Loucy (cell line): Measurements from ENCODE around the gene ATP5F1C.

ENCODE experiments used
- H2AFZ ChIP-seq: fragments of 200-600 bp; sonication (generic); 2 replicates; pipeline ENCODE4 v1.6.0; 2016; ENCODE audit warnings: antibody characterized with exemption, mild to moderate bottlenecking, low read length, moderate library complexity
- H3F3A ChIP-seq: fragments of 200-600 bp; 2 replicates; pipeline ENCODE4 v1.6.0; 2016; ENCODE audit warnings: antibody characterized with exemption, low read depth, mild to moderate bottlenecking
- H3K27me3 ChIP-seq: fragments of 200-600 bp; sonication (generic); 2 replicates; pipeline ENCODE4 v1.6.1; 2014; ENCODE audit warnings: low read length, mild to moderate bottlenecking; ENCODE audit not compliant: insufficient read depth, poor library complexity, severe bottlenecking
- H3K36me3 ChIP-seq: fragments of 200-600 bp; sonication (generic); 2 replicates; pipeline ENCODE4 v1.6.1; 2016; ENCODE audit warnings: low read length; ENCODE audit not compliant: insufficient read depth
- H3K4me1 ChIP-seq: fragments of 200-600 bp; sonication (generic); 2 replicates; pipeline ENCODE4 v1.5.1; 2014; ENCODE audit warnings: low read length, mild to moderate bottlenecking; ENCODE audit not compliant: insufficient read depth, poor library complexity, severe bottlenecking
- H3K4me2 ChIP-seq: fragments of 200-600 bp; sonication (generic); 2 replicates; pipeline ENCODE4 v1.6.0; 2014; ENCODE audit warnings: antibody characterized with exemption, low read length, low read depth, mild to moderate bottlenecking; ENCODE audit not compliant: poor library complexity, severe bottlenecking
- H3K4me3 ChIP-seq: fragments of 200-600 bp; sonication (generic); 2 replicates; pipeline ENCODE4 v1.5.1; 2014; ENCODE audit warnings: low read length, mild to moderate bottlenecking, mixed read lengths; ENCODE audit not compliant: poor library complexity, severe bottlenecking
- H3K79me2 ChIP-seq: fragments of 200-600 bp; sonication (generic); 2 replicates; pipeline ENCODE4 v1.6.1; 2014; ENCODE audit warnings: low read length; ENCODE audit not compliant: insufficient read depth
- H3K9ac ChIP-seq: fragments of 200-600 bp; sonication (generic); 2 replicates; pipeline ENCODE4 v1.6.0; 2014; ENCODE audit warnings: mild to moderate bottlenecking, low read depth, low read length, moderate library complexity; ENCODE audit not compliant: poor library complexity, severe bottlenecking
- H3K9me2 ChIP-seq: fragments of 200-600 bp; sonication (generic); replicated peaks from 2 replicates; pipeline ENCODE4 v1.6.1; 2016; ENCODE audit warnings: low read depth, low read length, mixed read lengths
- H3K9me3 ChIP-seq: fragments of 200-600 bp; sonication (generic); 2 replicates; pipeline ENCODE4 v1.6.1; 2014; ENCODE audit warnings: mild to moderate bottlenecking, antibody characterized with exemption, low read length, low read depth; ENCODE audit not compliant: insufficient read depth
- H4K20me1 ChIP-seq: fragments of 200-600 bp; sonication (generic); 2 replicates; pipeline ENCODE4 v1.6.0; 2014; ENCODE audit warnings: antibody characterized with exemption, low read length, mild to moderate bottlenecking; ENCODE audit not compliant: insufficient read depth, poor library complexity, severe bottlenecking
- EZH2phosphoT487 ChIP-seq: fragments of 200-600 bp; IDR thresholded peaks from 2 replicates; pipeline ENCODE4 v1.6.1; 2018; ENCODE audit warnings: antibody characterized with exemption, mild to moderate bottlenecking, moderate library complexity, borderline replicate concordance
- TF ChIP-seq, protein P1 (sequence below): fragments of 200-600 bp; sonication (generic); conservative IDR thresholded peaks from 2 replicates; pipeline ENCODE4 v1.5.1; 2014; ENCODE audit warnings: mild to moderate bottlenecking, antibody characterized with exemption, low read length

Gene ATP5F1C

DNA sequence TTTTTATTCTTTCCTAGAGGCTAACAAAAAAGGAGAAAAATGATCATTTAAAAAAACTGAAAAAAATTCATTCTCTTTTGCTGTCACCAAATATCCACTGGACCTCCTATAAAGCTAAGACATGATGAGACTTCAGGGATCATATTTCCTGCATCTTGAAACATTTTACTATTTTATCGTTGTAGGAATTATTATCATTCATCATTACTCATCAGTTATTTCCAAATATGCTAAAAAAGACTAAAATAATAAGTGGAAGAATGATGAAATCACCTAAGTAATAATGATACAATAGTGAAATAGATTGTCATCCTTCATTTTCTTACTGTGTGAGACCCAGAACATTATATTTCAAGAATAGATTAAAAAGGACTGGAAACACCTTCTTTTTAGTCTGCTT lies 58.6 kb downstream of the ATP5F1C start:
- H3F3A ChIP-seq, result no peaks in the 10 kb centered on the region
- TF ChIP-seq EZH2phosphoT487, result no peak
- TF ChIP-seq, protein P1, sequence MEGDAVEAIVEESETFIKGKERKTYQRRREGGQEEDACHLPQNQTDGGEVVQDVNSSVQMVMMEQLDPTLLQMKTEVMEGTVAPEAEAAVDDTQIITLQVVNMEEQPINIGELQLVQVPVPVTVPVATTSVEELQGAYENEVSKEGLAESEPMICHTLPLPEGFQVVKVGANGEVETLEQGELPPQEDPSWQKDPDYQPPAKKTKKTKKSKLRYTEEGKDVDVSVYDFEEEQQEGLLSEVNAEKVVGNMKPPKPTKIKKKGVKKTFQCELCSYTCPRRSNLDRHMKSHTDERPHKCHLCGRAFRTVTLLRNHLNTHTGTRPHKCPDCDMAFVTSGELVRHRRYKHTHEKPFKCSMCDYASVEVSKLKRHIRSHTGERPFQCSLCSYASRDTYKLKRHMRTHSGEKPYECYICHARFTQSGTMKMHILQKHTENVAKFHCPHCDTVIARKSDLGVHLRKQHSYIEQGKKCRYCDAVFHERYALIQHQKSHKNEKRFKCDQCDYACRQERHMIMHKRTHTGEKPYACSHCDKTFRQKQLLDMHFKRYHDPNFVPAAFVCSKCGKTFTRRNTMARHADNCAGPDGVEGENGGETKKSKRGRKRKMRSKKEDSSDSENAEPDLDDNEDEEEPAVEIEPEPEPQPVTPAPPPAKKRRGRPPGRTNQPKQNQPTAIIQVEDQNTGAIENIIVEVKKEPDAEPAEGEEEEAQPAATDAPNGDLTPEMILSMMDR, result no peak
- no peaks in the 10 kb centered on the region for H4K20me1 ChIP-seq
- no peaks in the 10 kb centered on the region for H3K9me3 ChIP-seq
- no peak overlapping the region for H3K4me3 ChIP-seq
- H3K9ac ChIP-seq, result no peak overlapping the region
- no peaks in the 10 kb centered on the region for H3K27me3 ChIP-seq
- H2AFZ ChIP-seq, result no peak overlapping the region
- no peak overlapping the region for H3K4me2 ChIP-seq
- H3K79me2 ChIP-seq, result peaks cover 32% of the 10 kb centered on the region; the same call in 1 of the 2 replicates
- H3K36me3 ChIP-seq, result no peaks in the 10 kb centered on the region
- H3K4me1 ChIP-seq, result no peaks in the 10 kb centered on the region
- no peaks in the 10 kb centered on the region for H3K9me2 ChIP-seq

DNA sequence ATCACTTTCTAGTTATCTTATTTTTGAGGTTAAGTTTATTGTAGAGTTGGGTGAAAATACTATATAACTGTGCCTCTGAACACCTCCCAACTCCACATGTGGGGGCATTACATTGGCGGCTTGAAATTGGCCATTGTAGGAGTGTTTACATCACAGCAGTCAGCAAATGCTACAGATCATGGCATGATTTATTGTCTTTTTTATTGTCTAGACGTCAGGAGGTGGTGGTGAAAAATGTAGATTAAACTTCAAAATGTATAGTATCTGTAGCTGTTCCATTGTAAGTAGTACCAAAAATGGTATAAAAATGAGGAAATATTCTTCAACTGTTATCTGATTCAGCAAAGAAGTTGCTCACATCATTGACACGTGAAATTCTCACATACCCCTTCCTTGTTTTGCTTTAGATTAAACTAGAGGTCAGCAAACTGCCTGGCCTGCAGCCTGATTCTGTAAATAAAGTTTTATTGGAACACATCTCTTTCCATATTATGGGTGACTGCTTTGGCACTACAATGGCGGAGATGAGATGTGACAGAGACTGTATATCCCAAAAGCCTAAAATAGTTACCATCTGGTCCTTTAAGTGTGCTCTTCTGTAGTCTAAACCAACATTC lies 65.4 kb downstream of the ATP5F1C start:
- H3K9ac ChIP-seq, result no peak overlapping the region
- no peak overlapping the region for H2AFZ ChIP-seq
- H3K79me2 ChIP-seq, result peaks cover 20% of the 10 kb centered on the region; the same call in 1 of the 2 replicates
- no peak overlapping the region for H3K4me2 ChIP-seq
- H3K9me3 ChIP-seq, result no peaks in the 10 kb centered on the region
- TF ChIP-seq EZH2phosphoT487, result no peak
- TF ChIP-seq, protein P1, result no peak
- no peaks in the 10 kb centered on the region for H3K9me2 ChIP-seq
- H3F3A ChIP-seq, result no peaks in the 10 kb centered on the region
- H4K20me1 ChIP-seq, result no peaks in the 10 kb centered on the region
- H3K4me1 ChIP-seq, result no peaks in the 10 kb centered on the region
- no peak overlapping the region for H3K4me3 ChIP-seq
- peaks cover 11% of the 10 kb centered on the region; the same call in 1 of the 2 replicates for H3K36me3 ChIP-seq
- H3K27me3 ChIP-seq, result no peaks in the 10 kb centered on the region

DNA sequence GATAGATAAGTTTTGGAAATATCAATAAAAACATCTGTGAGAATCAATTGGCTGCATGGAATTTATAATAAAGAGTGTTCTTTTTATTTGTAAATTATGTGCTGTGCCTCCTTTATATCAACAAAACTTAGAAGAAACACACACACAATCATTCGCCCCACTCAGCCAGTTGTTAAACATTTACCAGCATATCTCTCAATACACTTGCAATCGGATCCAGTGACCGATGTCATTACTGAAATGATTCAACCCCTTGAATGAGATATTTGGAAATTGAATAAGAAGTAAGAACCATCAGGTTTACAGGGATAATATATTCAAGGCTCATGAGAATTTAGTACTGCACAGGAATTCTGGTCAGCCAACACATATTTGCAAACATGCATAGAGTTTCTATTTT lies 65.9 kb downstream of the ATP5F1C start:
- Histone ChIP-seq H3K27me3 (no peaks in the 10 kb centered on the region), H3F3A (no peaks in the 10 kb centered on the region), H4K20me1 (no peaks in the 10 kb centered on the region), H3K9me3 (no peaks in the 10 kb centered on the region), H3K4me1 (no peaks in the 10 kb centered on the region), H3K36me3 (peaks cover 11% of the 10 kb centered on the region; the same call in 1 of the 2 replicates), H3K4me3 (no peak overlapping the region), H2AFZ (no peak overlapping the region), H3K79me2 (peaks cover 14% of the 10 kb centered on the region; the same call in 1 of the 2 replicates), H3K9me2 (no peaks in the 10 kb centered on the region), H3K4me2 (no peak overlapping the region), H3K9ac (no peak overlapping the region)
- TF ChIP-seq, protein P1, result no peak
- no peak for TF ChIP-seq EZH2phosphoT487
